SK-N-MC (cell line): ENCODE results near the gene GNAQ.

ENCODE experiments used
- DNase-seq: peaks from one replicate; pipeline ENCODE4 v3.0.0-alpha.2; 2011; ENCODE audit warnings: low read depth, low spot score
- H3K27ac ChIP-seq: fragments of 200-600 bp; sonication (generic); 2 replicates; pipeline ENCODE4 v1.5.1; 2016; ENCODE audit warnings: mixed run types
- H3K36me3 ChIP-seq: fragments of 200-600 bp; sonication (generic); 2 replicates; pipeline ENCODE4 v1.6.1; 2017; ENCODE audit warnings: antibody characterized with exemption, low read length, mixed read lengths; ENCODE audit not compliant: insufficient read depth
- H3K4me3 ChIP-seq: fragments of 200-600 bp; sonication (generic); 2 replicates; pipeline ENCODE4 v1.5.1; 2016
- H3K9ac ChIP-seq: fragments of 200-600 bp; sonication (generic); 2 replicates; pipeline ENCODE4 v1.8.0; 2017; ENCODE audit warnings: mixed run types, mixed read lengths; ENCODE audit not compliant: insufficient read length
- H3K9me3 ChIP-seq: fragments of 200-600 bp; sonication (generic); 2 replicates; pipeline ENCODE4 v1.6.1; 2017; ENCODE audit warnings: low read depth, mild to moderate bottlenecking, antibody characterized with exemption, low read length, moderate library complexity, mixed read lengths
- EZH2 ChIP-seq: fragments of 200-600 bp; sonication (generic); IDR thresholded peaks from one replicate; pipeline ENCODE4 v1.6.1; 2017; ENCODE audit warnings: antibody characterized with exemption
- FOXP2 ChIP-seq: optimal IDR thresholded peaks from 2 replicates; pipeline ENCODE3; 2011; ENCODE audit warnings: mild to moderate bottlenecking, moderate library complexity; ENCODE audit not compliant: insufficient read depth; ENCODE audit errors: extremely low read length, control extremely low read depth
- POLR2AphosphoS5 ChIP-seq: IDR thresholded peaks from 2 replicates; pipeline ENCODE4 v1.6.1; 2012; ENCODE audit warnings: mild to moderate bottlenecking, low read depth, low read length, borderline replicate concordance

The GNAQ gene

DNA sequence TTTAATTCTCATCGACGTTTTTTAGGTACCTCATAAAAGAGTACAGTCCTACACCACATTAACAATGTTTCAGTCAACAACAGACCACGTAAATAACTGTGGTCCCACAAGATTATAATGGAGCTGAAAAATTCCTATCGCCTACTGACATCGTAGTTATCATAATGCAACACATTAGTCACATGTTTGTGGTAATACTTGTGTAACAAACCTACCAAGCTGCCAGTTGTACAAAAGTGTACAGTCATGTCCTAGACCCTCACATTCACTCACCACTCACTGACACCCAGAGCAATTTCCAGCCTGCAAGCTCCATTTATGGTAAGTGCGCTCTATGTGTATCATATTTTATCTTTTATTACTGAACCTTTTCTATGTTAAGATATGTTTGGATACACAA lies 16.8 kb downstream of the GNAQ start:
- Histone ChIP-seq H3K9me3 (no peaks in the 10 kb centered on the region), H3K36me3 (peaks cover 7% of the 10 kb centered on the region; the same call in 1 of the 2 replicates), H3K4me3 (no peak overlapping the region), H3K27ac (0 out of 2 replicates have a peak overlapping the region, but pooled peaks have one; percentile 8), H3K9ac (no peak overlapping the region)
- no peak for DNase-seq
- TF ChIP-seq EZH2 (no peak), FOXP2 (no peak), POLR2AphosphoS5 (no peak)

DNA sequence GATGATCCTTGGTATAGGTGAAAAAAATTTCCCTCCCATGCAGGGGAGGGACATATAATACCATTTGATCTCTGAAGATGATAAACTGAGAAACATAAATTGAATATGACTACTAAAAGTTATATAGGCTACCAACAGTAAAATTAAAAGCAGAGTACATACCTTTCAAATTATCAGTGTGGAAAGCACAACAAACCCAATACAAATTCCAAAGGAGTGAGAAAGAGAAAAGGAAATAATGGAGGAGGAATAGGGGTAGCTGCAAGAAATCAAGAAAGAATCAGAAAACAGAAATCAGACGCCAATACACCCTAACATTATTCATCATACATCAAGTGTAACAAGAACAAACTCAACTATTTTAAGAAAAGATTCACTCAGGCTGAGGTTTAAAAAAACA lies 17.7 kb downstream of the GNAQ start:
- DNase-seq = no peak
- TF ChIP-seq FOXP2 (no peak), POLR2AphosphoS5 (no peak), EZH2 (no peak)
- Histone ChIP-seq H3K4me3 (no peak overlapping the region), H3K9me3 (no peaks in the 10 kb centered on the region), H3K27ac (no peak overlapping the region), H3K9ac (no peak overlapping the region), H3K36me3 (peaks cover 7% of the 10 kb centered on the region; the same call in 1 of the 2 replicates)

DNA sequence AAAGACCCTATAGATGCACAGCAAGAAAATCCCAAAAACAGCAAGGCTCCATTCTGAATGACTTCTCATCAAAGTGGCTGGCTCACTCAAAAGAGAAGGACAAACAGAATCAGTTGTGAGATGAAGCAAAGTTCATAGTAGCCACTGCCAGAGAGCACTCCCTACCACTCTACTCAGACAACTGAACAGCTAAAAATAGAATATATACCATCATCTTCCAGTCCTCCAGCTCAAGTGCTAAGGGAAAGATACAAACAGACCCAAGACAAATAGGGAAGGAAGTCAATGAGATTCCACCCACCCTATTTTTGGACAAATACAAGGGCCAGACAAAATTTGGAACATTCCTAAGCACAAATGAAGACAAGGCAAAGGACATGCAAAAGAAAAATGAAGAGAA lies 20.6 kb downstream of the GNAQ start:
- Histone ChIP-seq H3K27ac (no peak overlapping the region), H3K36me3 (peaks cover 7% of the 10 kb centered on the region; the same call in 1 of the 2 replicates), H3K9ac (no peak overlapping the region), H3K9me3 (no peaks in the 10 kb centered on the region), H3K4me3 (no peak overlapping the region)
- TF ChIP-seq FOXP2 (no peak), EZH2 (no peak), POLR2AphosphoS5 (no peak)
- DNase-seq = no peak

DNA sequence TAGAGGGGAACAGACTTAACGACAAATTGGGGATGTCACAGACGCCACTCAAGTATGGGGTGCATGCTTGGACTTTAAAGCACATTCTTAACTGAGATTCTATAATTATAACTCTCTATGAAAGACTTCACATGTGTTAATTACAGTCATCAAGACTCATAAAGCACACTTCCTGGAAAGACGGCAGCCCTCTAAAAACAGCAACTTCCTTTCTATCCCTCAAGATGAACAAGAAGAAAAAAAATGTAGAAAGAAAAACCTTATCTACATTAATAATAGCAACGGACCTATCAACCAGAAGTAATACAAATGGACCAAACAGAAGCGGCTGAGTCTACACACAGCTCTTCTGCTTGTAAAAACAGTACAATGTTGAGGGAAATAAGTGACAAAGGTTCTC lies 21.2 kb downstream of the GNAQ start:
- Histone ChIP-seq H3K9ac (no peak overlapping the region), H3K4me3 (no peak overlapping the region), H3K9me3 (no peaks in the 10 kb centered on the region), H3K36me3 (peaks cover 7% of the 10 kb centered on the region; the same call in 1 of the 2 replicates), H3K27ac (no peak overlapping the region)
- TF ChIP-seq EZH2 (no peak), POLR2AphosphoS5 (no peak), FOXP2 (no peak)
- DNase-seq = no peak

DNA sequence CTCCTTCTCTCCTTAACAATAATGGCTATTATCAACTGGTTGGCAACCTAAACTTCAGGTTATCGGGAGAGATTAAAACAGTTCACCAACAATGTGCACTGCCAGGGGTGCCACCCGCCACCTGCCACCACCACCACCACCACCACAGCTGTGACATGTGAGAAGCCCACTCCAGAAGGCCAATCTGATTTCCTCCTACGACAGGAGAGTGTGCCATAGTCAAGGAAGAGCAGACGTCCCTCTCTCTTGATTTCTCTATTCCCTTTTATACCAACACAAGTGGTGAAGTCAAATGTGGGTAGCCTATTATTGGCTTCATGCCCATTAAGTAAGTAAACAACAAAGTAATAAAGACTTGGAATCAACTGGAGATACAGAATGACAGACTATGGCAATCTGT lies 22.4 kb downstream of the GNAQ start:
- no peak for TF ChIP-seq FOXP2
- no peak for TF ChIP-seq EZH2
- TF ChIP-seq POLR2AphosphoS5 = no peak
- Histone ChIP-seq H3K36me3 (peaks cover 7% of the 10 kb centered on the region; the same call in 1 of the 2 replicates), H3K4me3 (no peak overlapping the region), H3K27ac (no peak overlapping the region), H3K9ac (no peak overlapping the region), H3K9me3 (no peaks in the 10 kb centered on the region)
- DNase-seq = no peak

DNA sequence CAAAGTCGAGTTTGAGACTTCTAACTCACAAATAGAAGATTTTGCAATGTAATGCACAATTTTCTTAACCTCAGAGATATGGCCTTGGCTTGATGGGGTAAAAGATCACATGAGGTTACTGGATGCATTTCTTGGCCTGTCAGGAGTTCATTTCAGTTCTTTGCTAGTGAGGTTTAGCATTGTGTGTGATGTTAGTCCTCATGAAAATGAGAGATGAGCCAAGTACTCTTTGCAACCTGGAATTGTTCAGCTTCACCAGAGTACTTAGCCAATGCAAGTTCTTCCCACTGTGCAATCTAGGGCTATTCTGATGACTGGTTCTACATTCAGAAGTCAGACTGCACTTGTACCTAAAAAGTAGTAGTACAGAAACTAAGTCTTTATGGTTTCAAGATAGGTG lies 24.9 kb downstream of the GNAQ start:
- TF ChIP-seq FOXP2 = no peak
- no peak for TF ChIP-seq EZH2
- TF ChIP-seq POLR2AphosphoS5 = no peak
- H3K27ac ChIP-seq = peak overlapping the region; percentile 70; the same call in 1 of the 2 replicates
- DNase-seq = no peak
- 0 out of 2 replicates have a peak overlapping the region, but pooled peaks have one; percentile 42 for H3K4me3 ChIP-seq
- no peaks in the 10 kb centered on the region for H3K9me3 ChIP-seq
- H3K36me3 ChIP-seq = no peaks in the 10 kb centered on the region
- no peak overlapping the region for H3K9ac ChIP-seq

DNA sequence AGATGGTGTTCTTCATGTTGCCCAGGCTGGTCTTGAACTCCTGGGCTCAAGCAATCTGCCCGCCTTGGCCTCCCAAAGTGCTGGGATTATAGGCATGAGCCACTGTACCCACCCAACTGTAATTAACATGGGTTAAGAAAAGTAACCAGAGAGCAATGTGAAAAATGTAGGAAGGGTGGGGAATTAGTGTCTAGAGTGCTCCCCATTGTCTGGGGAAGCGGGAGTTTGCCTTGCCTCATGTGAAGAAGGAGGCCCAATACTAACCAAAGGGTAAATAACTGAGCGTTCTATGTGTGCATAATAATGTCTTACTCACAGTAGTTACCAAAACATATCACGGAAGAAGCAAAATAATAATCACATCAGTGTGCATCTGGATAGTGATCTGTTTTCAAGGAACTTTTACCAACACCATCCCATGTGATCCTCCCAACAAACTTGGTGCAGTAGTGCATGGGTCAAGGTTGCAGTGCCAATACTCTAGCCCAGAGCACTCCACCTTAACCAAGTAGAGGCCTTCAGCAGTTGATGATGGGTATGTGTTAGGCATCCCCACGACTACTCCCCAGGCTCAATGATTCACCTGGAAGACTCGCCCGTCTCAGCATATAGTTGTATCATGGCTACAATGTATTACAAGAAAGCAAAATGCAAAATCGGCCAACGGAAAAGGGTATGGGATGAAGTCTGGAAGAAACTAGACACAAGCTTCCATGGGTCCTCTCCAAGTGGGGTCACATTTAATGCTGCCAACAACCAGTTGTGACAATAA lies 26.2 kb downstream of the GNAQ start:
- no peak for DNase-seq
- H3K9ac ChIP-seq = no peak overlapping the region
- no peak overlapping the region for H3K27ac ChIP-seq
- no peaks in the 10 kb centered on the region for H3K36me3 ChIP-seq
- H3K4me3 ChIP-seq = no peak overlapping the region
- no peaks in the 10 kb centered on the region for H3K9me3 ChIP-seq
- TF ChIP-seq EZH2 (no peak), FOXP2 (no peak), POLR2AphosphoS5 (no peak)

DNA sequence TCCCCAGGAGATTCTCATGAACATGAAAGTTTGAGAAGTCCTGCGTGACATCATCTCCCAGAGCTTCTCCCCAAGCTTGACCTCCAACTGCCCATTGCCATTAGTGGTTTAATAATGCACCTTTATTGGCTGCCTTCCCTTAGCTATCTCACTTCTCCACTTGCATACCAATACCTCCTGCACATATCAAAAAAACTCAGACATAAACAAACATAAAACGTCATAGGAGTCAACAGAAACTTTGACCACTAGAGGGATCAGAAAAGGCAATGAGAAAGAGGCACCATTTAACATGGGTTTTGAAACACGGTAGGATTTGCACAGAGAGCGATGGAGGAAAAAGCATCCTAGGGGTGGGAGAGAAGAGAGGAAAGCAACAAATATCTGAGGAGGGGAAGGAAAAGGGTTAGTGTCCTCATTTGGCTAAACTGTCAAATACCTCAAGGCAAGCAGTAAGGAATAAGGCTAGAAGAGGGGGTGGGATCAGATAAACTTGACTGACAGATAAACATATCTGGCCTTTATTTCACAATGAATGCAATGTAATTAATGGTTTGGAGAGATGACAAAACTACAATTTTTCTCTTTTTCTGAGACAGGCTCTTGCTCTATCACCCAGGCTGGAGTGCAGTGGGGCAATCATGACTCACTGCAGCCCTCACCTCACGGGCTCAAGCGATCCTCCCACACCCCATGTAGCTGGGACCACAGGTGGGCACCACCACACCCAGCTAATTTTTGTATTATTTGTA lies 27.0 kb downstream of the GNAQ start:
- no peaks in the 10 kb centered on the region for H3K36me3 ChIP-seq

More for the DNA sequence above, 27.0 kb downstream of the GNAQ start:
- Histone ChIP-seq H3K4me3 (no peak overlapping the region), H3K27ac (no peak overlapping the region), H3K9me3 (no peaks in the 10 kb centered on the region), H3K9ac (no peak overlapping the region)
- no peak for DNase-seq
- TF ChIP-seq EZH2 (no peak), POLR2AphosphoS5 (no peak), FOXP2 (no peak)
